ENCODE data around the gene MPZ.

The MPZ gene

GRCh38 chr1:161351482-161351881 lies 41.7 kb upstream of the MPZ start:
- ATAC-seq: no peak
- no peak for TF ChIP-seq OSR1 (CRISPR knock-in tag; IDR thresholded peaks at IDR 0.05)
- TF ChIP-seq PATZ1 (CRISPR knock-in tag; IDR thresholded peaks at IDR 0.05; ENCODE audit: borderline replicate concordance): no peak
- no peak for TF ChIP-seq POU6F1 (CRISPR knock-in tag; IDR thresholded peaks at IDR 0.05; ENCODE audit: borderline replicate concordance, low read depth)
- no peak for TF ChIP-seq CSDC2 (CRISPR knock-in tag; IDR thresholded peaks at IDR 0.05)
- TF ChIP-seq CSRNP3 (CRISPR knock-in tag; IDR thresholded peaks at IDR 0.05): no peak
- no peak for TF ChIP-seq ARNTL (CRISPR knock-in tag; IDR thresholded peaks at IDR 0.05; ENCODE audit: borderline replicate concordance, low read depth)
- no peak for TF ChIP-seq ZFP3 (CRISPR knock-in tag; IDR thresholded peaks at IDR 0.05)
- no peak for TF ChIP-seq PPARA (CRISPR knock-in tag; IDR thresholded peaks at IDR 0.05; ENCODE audit: borderline replicate concordance)
- TF ChIP-seq ZNF565 (CRISPR knock-in tag; conservative IDR thresholded peaks at IDR 0.05; ENCODE audit: low read depth): no peak
- no peak for TF ChIP-seq SNAI2 (CRISPR knock-in tag; IDR thresholded peaks at IDR 0.05)
- TF ChIP-seq ISL1 (CRISPR knock-in tag; IDR thresholded peaks at IDR 0.05): no peak
- TF ChIP-seq ZC3H10 (CRISPR knock-in tag; IDR thresholded peaks at IDR 0.05): no peak
- TF ChIP-seq ESRRG (CRISPR knock-in tag; IDR thresholded peaks at IDR 0.05): no peak
- no peak for TF ChIP-seq ZFP30 (CRISPR knock-in tag; IDR thresholded peaks at IDR 0.05)
- TF ChIP-seq ZNF8 (CRISPR knock-in tag; IDR thresholded peaks at IDR 0.05): no peak
- TF ChIP-seq RARB (CRISPR knock-in tag; IDR thresholded peaks at IDR 0.05): no peak
- no peak for TF ChIP-seq BACH2 (CRISPR knock-in tag; IDR thresholded peaks at IDR 0.05; ENCODE audit: borderline replicate concordance)

- TF ChIP-seq RARB (CRISPR knock-in tag; IDR thresholded peaks at IDR 0.05) (no peak), ZFP30 (CRISPR knock-in tag; IDR thresholded peaks at IDR 0.05) (no peak), BACH2 (CRISPR knock-in tag; IDR thresholded peaks at IDR 0.05; ENCODE audit: borderline replicate concordance) (no peak), ZNF565 (CRISPR knock-in tag; conservative IDR thresholded peaks at IDR 0.05; ENCODE audit: low read depth) (no peak), SNAI2 (CRISPR knock-in tag; IDR thresholded peaks at IDR 0.05) (no peak), ARNTL (CRISPR knock-in tag; IDR thresholded peaks at IDR 0.05; ENCODE audit: borderline replicate concordance, low read depth) (no peak), CREB5 (CRISPR knock-in tag; IDR thresholded peaks at IDR 0.05; ENCODE audit: low read depth) (no peak), TCF4 (CRISPR knock-in tag; IDR thresholded peaks at IDR 0.05; ENCODE audit: borderline replicate concordance) (no peak)
- ATAC-seq: no peak
These were observed 40.9 kb upstream of the MPZ start for GRCh38 chr1:161350671-161351070.

- TF ChIP-seq TCF4 (CRISPR knock-in tag; IDR thresholded peaks at IDR 0.05; ENCODE audit: borderline replicate concordance): no peak
- no peak for TF ChIP-seq ZNF70 (CRISPR knock-in tag; IDR thresholded peaks at IDR 0.05)
- TF ChIP-seq CSRNP3 (CRISPR knock-in tag; IDR thresholded peaks at IDR 0.05): no peak
- no peak for ATAC-seq
These were observed 33.1 kb upstream of the MPZ start for GRCh38 chr1:161342821-161343220.

- ATAC-seq: no peak
- TF ChIP-seq GLIS3 (CRISPR knock-in tag; IDR thresholded peaks at IDR 0.05) (no peak), ISL1 (CRISPR knock-in tag; IDR thresholded peaks at IDR 0.05) (no peak), SNAI2 (CRISPR knock-in tag; IDR thresholded peaks at IDR 0.05) (no peak), ZNF8 (CRISPR knock-in tag; IDR thresholded peaks at IDR 0.05) (no peak), ZNF70 (CRISPR knock-in tag; IDR thresholded peaks at IDR 0.05) (no peak), OSR1 (CRISPR knock-in tag; IDR thresholded peaks at IDR 0.05) (no peak), TSHZ2 (CRISPR knock-in tag; IDR thresholded peaks at IDR 0.05) (no peak)
These were observed 32.4 kb upstream of the MPZ start for GRCh38 chr1:161342177-161342576.

All from SK-N-SH treated with all-trans-retinoic acid at 6 μM for 48 hours (cell line).